ENCODE measurements around the gene ARHGEF28. TPM values are rescaled to one million over a fixed set of nuclear protein-coding genes. Genes with fewer than 3 reads are reported as not detected.

Gene ARHGEF28
- polyA plus RNA-seq, 2 donors = 5.9 to 6.5 TPM

GRCh38 chr5:73684691-73685090, 58.7 kb downstream of the ARHGEF28 start:
- Histone ChIP-seq H3K4me1 (ENCODE audit: control insufficient read depth in 2 of 2, insufficient read depth in 2 of 2, low read length in 1 of 2) (no peaks in the 10 kb centered on the region), H3K36me3 (ENCODE audit: control insufficient read depth in 2 of 2, insufficient read depth in 2 of 2, low read length in 1 of 2) (no peaks in the 10 kb centered on the region), H3K9me3 (ENCODE audit: control insufficient read depth in 2 of 2, insufficient read depth in 1 of 2, low read depth in 1 of 2, low read length in 1 of 2) (no peaks in the 10 kb centered on the region), H3K4me3 (ENCODE audit: low read depth in 1 of 2, low read length in 2 of 2) (no peak overlapping the region), H3K27ac (ENCODE audit: low read depth in 2 of 2, low read length in 1 of 2) (no peak overlapping the region), H3K27me3 (ENCODE audit: control insufficient read depth in 1 of 2, insufficient read depth in 2 of 2, low read length in 2 of 2) (no peaks in the 10 kb centered on the region)
- WGBS, 2 donors = 84 to 88% methylated on average over 7 of the region's 7 CpGs

- H3K9me3 ChIP-seq (ENCODE audit: control insufficient read depth in 2 of 2, insufficient read depth in 1 of 2, low read depth in 1 of 2, low read length in 1 of 2) = no peaks in the 10 kb centered on the region
- no peaks in the 10 kb centered on the region for H3K36me3 ChIP-seq (ENCODE audit: control insufficient read depth in 2 of 2, insufficient read depth in 2 of 2, low read length in 1 of 2)
- H3K27me3 ChIP-seq (ENCODE audit: control insufficient read depth in 1 of 2, insufficient read depth in 2 of 2, low read length in 2 of 2) = no peaks in the 10 kb centered on the region
- H3K4me1 ChIP-seq (ENCODE audit: control insufficient read depth in 2 of 2, insufficient read depth in 2 of 2, low read length in 1 of 2) = no peaks in the 10 kb centered on the region
- WGBS, 2 donors = 55% methylated on average over 1 of the region's 1 CpG
- H3K4me3 ChIP-seq (ENCODE audit: low read depth in 1 of 2, low read length in 2 of 2) = no peak overlapping the region
- H3K27ac ChIP-seq (ENCODE audit: low read depth in 2 of 2, low read length in 1 of 2) = no peak overlapping the region
Observed at GRCh38 chr5:73686912-73687311, 60.9 kb downstream of the ARHGEF28 start.

GRCh38 chr5:73687357-73687756, 61.4 kb downstream of the ARHGEF28 start:
- no peaks in the 10 kb centered on the region for H3K9me3 ChIP-seq (ENCODE audit: control insufficient read depth in 2 of 2, insufficient read depth in 1 of 2, low read depth in 1 of 2, low read length in 1 of 2)
- H3K4me3 ChIP-seq (ENCODE audit: low read depth in 1 of 2, low read length in 2 of 2) = no peak overlapping the region
- H3K36me3 ChIP-seq (ENCODE audit: control insufficient read depth in 2 of 2, insufficient read depth in 2 of 2, low read length in 1 of 2) = no peaks in the 10 kb centered on the region
- no peaks in the 10 kb centered on the region for H3K4me1 ChIP-seq (ENCODE audit: control insufficient read depth in 2 of 2, insufficient read depth in 2 of 2, low read length in 1 of 2)
- no peak overlapping the region for H3K27ac ChIP-seq (ENCODE audit: low read depth in 2 of 2, low read length in 1 of 2)
- 85 to 89% methylated on average over 1 of the region's 1 CpG for WGBS, 2 donors
- H3K27me3 ChIP-seq (ENCODE audit: control insufficient read depth in 1 of 2, insufficient read depth in 2 of 2, low read length in 2 of 2) = no peaks in the 10 kb centered on the region

GRCh38 chr5:73690015-73690414, 64.0 kb downstream of the ARHGEF28 start:
- 80 to 92% methylated on average over 3 of the region's 3 CpGs for WGBS, 2 donors

GRCh38 chr5:73691302-73692080, 65.5 kb downstream of the ARHGEF28 start:
- Histone ChIP-seq H3K9me3 (ENCODE audit: control insufficient read depth in 2 of 2, insufficient read depth in 1 of 2, low read depth in 1 of 2, low read length in 1 of 2) (no peaks in the 10 kb centered on the region), H3K36me3 (ENCODE audit: control insufficient read depth in 2 of 2, insufficient read depth in 2 of 2, low read length in 1 of 2) (no peaks in the 10 kb centered on the region), H3K27me3 (ENCODE audit: control insufficient read depth in 1 of 2, insufficient read depth in 2 of 2, low read length in 2 of 2) (no peaks in the 10 kb centered on the region), H3K4me3 (ENCODE audit: low read depth in 1 of 2, low read length in 2 of 2) (no peak overlapping the region), H3K27ac (ENCODE audit: low read depth in 2 of 2, low read length in 1 of 2) (no peak overlapping the region), H3K4me1 (ENCODE audit: control insufficient read depth in 2 of 2, insufficient read depth in 2 of 2, low read length in 1 of 2) (no peaks in the 10 kb centered on the region)
- WGBS, 2 donors = 89 to 92% methylated on average over 3 of the region's 3 CpGs

More at GRCh38 chr5:73690015-73690414, 64.0 kb downstream of the ARHGEF28 start:
- no peaks in the 10 kb centered on the region for H3K4me1 ChIP-seq (ENCODE audit: control insufficient read depth in 2 of 2, insufficient read depth in 2 of 2, low read length in 1 of 2)
- no peak overlapping the region for H3K27ac ChIP-seq (ENCODE audit: low read depth in 2 of 2, low read length in 1 of 2)
- no peaks in the 10 kb centered on the region for H3K27me3 ChIP-seq (ENCODE audit: control insufficient read depth in 1 of 2, insufficient read depth in 2 of 2, low read length in 2 of 2)
- H3K4me3 ChIP-seq (ENCODE audit: low read depth in 1 of 2, low read length in 2 of 2) = no peak overlapping the region
- no peaks in the 10 kb centered on the region for H3K36me3 ChIP-seq (ENCODE audit: control insufficient read depth in 2 of 2, insufficient read depth in 2 of 2, low read length in 1 of 2)
- no peaks in the 10 kb centered on the region for H3K9me3 ChIP-seq (ENCODE audit: control insufficient read depth in 2 of 2, insufficient read depth in 1 of 2, low read depth in 1 of 2, low read length in 1 of 2)

GRCh38 chr5:73692166-73692640, 66.2 kb downstream of the ARHGEF28 start:
- Histone ChIP-seq H3K27me3 (ENCODE audit: control insufficient read depth in 1 of 2, insufficient read depth in 2 of 2, low read length in 2 of 2) (no peaks in the 10 kb centered on the region), H3K4me3 (ENCODE audit: low read depth in 1 of 2, low read length in 2 of 2) (no peak overlapping the region), H3K4me1 (ENCODE audit: control insufficient read depth in 2 of 2, insufficient read depth in 2 of 2, low read length in 1 of 2) (no peaks in the 10 kb centered on the region), H3K36me3 (ENCODE audit: control insufficient read depth in 2 of 2, insufficient read depth in 2 of 2, low read length in 1 of 2) (no peaks in the 10 kb centered on the region), H3K27ac (ENCODE audit: low read depth in 2 of 2, low read length in 1 of 2) (no peak overlapping the region), H3K9me3 (ENCODE audit: control insufficient read depth in 2 of 2, insufficient read depth in 1 of 2, low read depth in 1 of 2, low read length in 1 of 2) (no peaks in the 10 kb centered on the region)
- WGBS, 2 donors = 28 to 50% methylated on average over 2 of the region's 2 CpGs

- H3K27me3 ChIP-seq (ENCODE audit: control insufficient read depth in 1 of 2, insufficient read depth in 2 of 2, low read length in 2 of 2) = no peaks in the 10 kb centered on the region
- H3K36me3 ChIP-seq (ENCODE audit: control insufficient read depth in 2 of 2, insufficient read depth in 2 of 2, low read length in 1 of 2) = no peaks in the 10 kb centered on the region
- no peaks in the 10 kb centered on the region for H3K4me1 ChIP-seq (ENCODE audit: control insufficient read depth in 2 of 2, insufficient read depth in 2 of 2, low read length in 1 of 2)
- H3K4me3 ChIP-seq (ENCODE audit: low read depth in 1 of 2, low read length in 2 of 2) = no peak overlapping the region
- H3K27ac ChIP-seq (ENCODE audit: low read depth in 2 of 2, low read length in 1 of 2) = no peak overlapping the region
- H3K9me3 ChIP-seq (ENCODE audit: control insufficient read depth in 2 of 2, insufficient read depth in 1 of 2, low read depth in 1 of 2, low read length in 1 of 2) = no peaks in the 10 kb centered on the region
- 69 to 82% methylated on average over 2 of the region's 2 CpGs for WGBS, 2 donors
Observed at GRCh38 chr5:73692981-73693380, 67.0 kb downstream of the ARHGEF28 start.

GRCh38 chr5:73693573-73694061, 67.6 kb downstream of the ARHGEF28 start:
- no peak overlapping the region for H3K4me3 ChIP-seq (ENCODE audit: low read depth in 1 of 2, low read length in 2 of 2)
- no peaks in the 10 kb centered on the region for H3K27me3 ChIP-seq (ENCODE audit: control insufficient read depth in 1 of 2, insufficient read depth in 2 of 2, low read length in 2 of 2)
- WGBS, 2 donors = 51 to 53% methylated on average over 4 of the region's 4 CpGs
- H3K4me1 ChIP-seq (ENCODE audit: control insufficient read depth in 2 of 2, insufficient read depth in 2 of 2, low read length in 1 of 2) = no peaks in the 10 kb centered on the region
- no peak overlapping the region for H3K27ac ChIP-seq (ENCODE audit: low read depth in 2 of 2, low read length in 1 of 2)
- no peaks in the 10 kb centered on the region for H3K9me3 ChIP-seq (ENCODE audit: control insufficient read depth in 2 of 2, insufficient read depth in 1 of 2, low read depth in 1 of 2, low read length in 1 of 2)
- H3K36me3 ChIP-seq (ENCODE audit: control insufficient read depth in 2 of 2, insufficient read depth in 2 of 2, low read length in 1 of 2) = no peaks in the 10 kb centered on the region

GRCh38 chr5:73694089-73694488, 68.1 kb downstream of the ARHGEF28 start:
- WGBS, 2 donors = 52 to 62% methylated on average over 2 of the region's 2 CpGs
- Histone ChIP-seq H3K9me3 (ENCODE audit: control insufficient read depth in 2 of 2, insufficient read depth in 1 of 2, low read depth in 1 of 2, low read length in 1 of 2) (no peaks in the 10 kb centered on the region), H3K27me3 (ENCODE audit: control insufficient read depth in 1 of 2, insufficient read depth in 2 of 2, low read length in 2 of 2) (no peaks in the 10 kb centered on the region), H3K4me1 (ENCODE audit: control insufficient read depth in 2 of 2, insufficient read depth in 2 of 2, low read length in 1 of 2) (no peaks in the 10 kb centered on the region), H3K36me3 (ENCODE audit: control insufficient read depth in 2 of 2, insufficient read depth in 2 of 2, low read length in 1 of 2) (no peaks in the 10 kb centered on the region), H3K4me3 (ENCODE audit: low read depth in 1 of 2, low read length in 2 of 2) (no peak overlapping the region), H3K27ac (ENCODE audit: low read depth in 2 of 2, low read length in 1 of 2) (no peak overlapping the region)

- Histone ChIP-seq H3K9me3 (ENCODE audit: control insufficient read depth in 2 of 2, insufficient read depth in 1 of 2, low read depth in 1 of 2, low read length in 1 of 2) (no peaks in the 10 kb centered on the region), H3K27me3 (ENCODE audit: control insufficient read depth in 1 of 2, insufficient read depth in 2 of 2, low read length in 2 of 2) (no peaks in the 10 kb centered on the region), H3K36me3 (ENCODE audit: control insufficient read depth in 2 of 2, insufficient read depth in 2 of 2, low read length in 1 of 2) (no peaks in the 10 kb centered on the region), H3K4me3 (ENCODE audit: low read depth in 1 of 2, low read length in 2 of 2) (no peak overlapping the region), H3K27ac (ENCODE audit: low read depth in 2 of 2, low read length in 1 of 2) (no peak overlapping the region), H3K4me1 (ENCODE audit: control insufficient read depth in 2 of 2, insufficient read depth in 2 of 2, low read length in 1 of 2) (no peaks in the 10 kb centered on the region)
- WGBS, 2 donors = 83 to 84% methylated on average over 3 of the region's 3 CpGs
Observed at GRCh38 chr5:73698011-73698410, 72.0 kb downstream of the ARHGEF28 start.
